GM18907 (cell line): ENCODE data around the gene PLEKHA1.

Source experiments
- ATAC-seq: cut with Tn5 transposase; IDR thresholded peaks from one replicate; pipeline ENCODE4 v1.9.1; 2021; ENCODE audit warnings: mild to moderate bottlenecking, moderate library complexity; ENCODE audit not compliant: unreplicated experiment

PLEKHA1 gene

GRCh38 chr10:122346326-122346950, 28.1 kb upstream of the PLEKHA1 start:
- no peak for ATAC-seq

- ATAC-seq = no peak
Measured at GRCh38 chr10:122347170-122347841, 27.2 kb upstream of the PLEKHA1 start.

- ATAC-seq = no peak
Measured at GRCh38 chr10:122348512-122348911, 26.0 kb upstream of the PLEKHA1 start.

GRCh38 chr10:122348935-122349361, 25.6 kb upstream of the PLEKHA1 start:
- ATAC-seq = no peak

- no peak for ATAC-seq
Measured at GRCh38 chr10:122349758-122350369, 24.6 kb upstream of the PLEKHA1 start.

GRCh38 chr10:122350893-122351292, 23.6 kb upstream of the PLEKHA1 start:
- ATAC-seq = no peak

GRCh38 chr10:122352817-122353525, 21.5 kb upstream of the PLEKHA1 start:
- no peak for ATAC-seq

- no peak for ATAC-seq
Measured at GRCh38 chr10:122354383-122354782, 20.1 kb upstream of the PLEKHA1 start.

- no peak for ATAC-seq
Measured at GRCh38 chr10:122357685-122358084, 16.8 kb upstream of the PLEKHA1 start.

GRCh38 chr10:122359621-122360020, 14.9 kb upstream of the PLEKHA1 start:
- ATAC-seq = no peak

GRCh38 chr10:122361046-122361445, 13.5 kb upstream of the PLEKHA1 start:
- ATAC-seq = no peak

- ATAC-seq = no peak
Measured at GRCh38 chr10:122362031-122362592, 12.4 kb upstream of the PLEKHA1 start.

GRCh38 chr10:122362621-122363020, 11.9 kb upstream of the PLEKHA1 start:
- no peak for ATAC-seq

GRCh38 chr10:122363311-122363710, 11.2 kb upstream of the PLEKHA1 start:
- ATAC-seq = no peak

GRCh38 chr10:122363722-122364463, 10.6 kb upstream of the PLEKHA1 start:
- no peak for ATAC-seq

- no peak for ATAC-seq
Measured at GRCh38 chr10:122368502-122369254, 5.8 kb upstream of the PLEKHA1 start.

- no peak for ATAC-seq
Measured at GRCh38 chr10:122373108-122373507, 1.4 kb upstream of the PLEKHA1 start.

GRCh38 chr10:122373721-122374120, 787 bp upstream of the PLEKHA1 start:
- no peak for ATAC-seq

- peak; percentile 68 for ATAC-seq
Measured at GRCh38 chr10:122374859-122375678, 561 bp downstream of the PLEKHA1 start.
